Mucosa of descending colon (tissue), 3 donors: ENCODE measurements around the gene VPS9D1. TPM values are rescaled to one million over a fixed set of nuclear protein-coding genes. Genes with fewer than 3 reads are reported as not detected.
A peak's percentile ranks its signal among the peaks of the same experiment; 100 is the strongest.

Experiments
- ATAC-seq: fragments of 200-7000 bp; cut with Tn5 transposase; one replicate; pipeline ENCODE4 v1.9.1; 2020; ENCODE audit warnings: mild to moderate bottlenecking, moderate library complexity
- DNase-seq, 3 donors: peaks; one replicate each; pipeline ENCODE4 v3.0.0-alpha.2; 2020
- H3K36me3 ChIP-seq: fragments of 200-600 bp; one replicate; pipeline ENCODE4 v1.8.0; 2021; ENCODE audit warnings: low read depth, mild to moderate bottlenecking
- H3K4me1 ChIP-seq: fragments of 200-600 bp; one replicate; pipeline ENCODE4 v1.8.0; 2021; ENCODE audit warnings: low read depth, mild to moderate bottlenecking
- H3K4me3 ChIP-seq: fragments of 200-600 bp; one replicate; pipeline ENCODE4 v1.8.0; 2021; ENCODE audit warnings: mild to moderate bottlenecking
- H3K9me3 ChIP-seq: fragments of 200-600 bp; one replicate; pipeline ENCODE4 v1.8.0; 2021; ENCODE audit warnings: mild to moderate bottlenecking
- CTCF ChIP-seq: fragments of 200-600 bp; IDR thresholded peaks from one replicate; pipeline ENCODE4 v1.8.0; 2022; ENCODE audit warnings: antibody characterized with exemption, mild to moderate bottlenecking
- intact Hi-C, 2 donors: fragments of 100-400 bp; cut with DNase I in 1 of 2; cut with micrococcal nuclease in 1 of 2; formaldehyde crosslinking; loops; one replicate each; pipeline versions ENCODE4 v1.11.0 to v1.11.1; 2022; cut with DNase I, micrococcal nuclease
- total RNA-seq, 3 donors: library from RNA; stranded (reverse); fragmentation: NEBNext Ultra II Directional in 2 of 3; extraction: Animal tissue kit (Norgen Biotek cat#: 25700) in 2 of 3; gene quantifications; one replicate each; pipeline versions ENCODE4 v1.2.1 to v1.2.4, GENCODE V29; 2021 to 2023
- donor health status: DM: no; HTN: no; CAD: no; lungs with moderate emphysema.
- donor health status: DM: no; HTN: no; CAD: no.
- donor health status: DM: no; HTN: yes; CAD: no.

VPS9D1 gene
- total RNA-seq, 3 donors from 2014 or later, result 15.3 to 20.6 (median 16.4) TPM

GRCh38 chr16:89712274-89712781 lies 8.4 kb downstream of the VPS9D1 start:
- TF ChIP-seq CTCF, result no peak
- no peak overlapping the region for H3K4me3 ChIP-seq
- H3K36me3 ChIP-seq, result no peaks in the 10 kb centered on the region
- H3K9me3 ChIP-seq, result no peaks in the 10 kb centered on the region
- DNase-seq, result no peak
- intact Hi-C loops, result no loop called here
- H3K4me1 ChIP-seq, result peaks cover 14% of the 10 kb centered on the region
- peak; percentile 1 for ATAC-seq

GRCh38 chr16:89711601-89712273 lies 9.0 kb downstream of the VPS9D1 start:
- H3K4me1 ChIP-seq, result peaks cover 14% of the 10 kb centered on the region
- no peaks in the 10 kb centered on the region for H3K36me3 ChIP-seq
- TF ChIP-seq CTCF, result no peak
- ATAC-seq, result peak; percentile 82
- H3K9me3 ChIP-seq, result no peaks in the 10 kb centered on the region
- H3K4me3 ChIP-seq, result no peak overlapping the region
- intact Hi-C loops, result no loop called here
- peak; percentile 64 to 82 (median 73) for DNase-seq

- H3K9me3 ChIP-seq, result no peaks in the 10 kb centered on the region
- ATAC-seq (no peak), DNase-seq (no peak)
- intact Hi-C loops, result no loop called here
- peaks cover 14% of the 10 kb centered on the region for H3K4me1 ChIP-seq
- H3K4me3 ChIP-seq, result no peak overlapping the region
- no peaks in the 10 kb centered on the region for H3K36me3 ChIP-seq
- TF ChIP-seq CTCF, result no peak
Measured at GRCh38 chr16:89710709-89711564, 9.8 kb downstream of the VPS9D1 start.

GRCh38 chr16:89709716-89710432 lies 10.8 kb downstream of the VPS9D1 start:
- intact Hi-C loops, result loop anchor here in 1 of 2 donors (10.0 kb wide), 1 partner anchor 85 kb away; no protein-coding TSS in a partner anchor
- ATAC-seq, result no peak

More at GRCh38 chr16:89709716-89710432, 10.8 kb downstream of the VPS9D1 start:
- DNase-seq, result no peak
- H3K36me3 ChIP-seq, result no peaks in the 10 kb centered on the region
- H3K4me1 ChIP-seq, result peaks cover 14% of the 10 kb centered on the region
- no peaks in the 10 kb centered on the region for H3K9me3 ChIP-seq
- H3K4me3 ChIP-seq, result no peak overlapping the region
- no peak for TF ChIP-seq CTCF
